Middle frontal gyrus (tissue), 1 donor: ENCODE data around the gene CRYBB2.
"Not testable (repeated sequence)": the region's sequence is repeated elsewhere in the genome, so short reads cannot be mapped to it uniquely, and the experiment has no call there.

Experiments used
- DNase-seq: peaks from one replicate; pipeline ENCODE4 v3.0.0-alpha.2; 2015; ENCODE audit warnings: low spot score; ENCODE audit errors: extremely low spot score

The CRYBB2 gene

GRCh38 chr22:25219211-25219689 is at the start of gene CRYBB2:
CRYBB2 (plus strand) TSS chr22:25219639; CDS start chr22:25221430, 1,791 bp downstream.
- DNase-seq: no peak

- DNase-seq: no peak
Measured at GRCh38 chr22:25170426-25170980, 48.9 kb upstream of the CRYBB2 start.

- no peak for DNase-seq
Measured at GRCh38 chr22:25172153-25172552, 47.3 kb upstream of the CRYBB2 start.

GRCh38 chr22:25174156-25174887 is 45.1 kb upstream of the CRYBB2 start:
- DNase-seq: no peak

- no peak for DNase-seq
Measured at GRCh38 chr22:25174888-25175411, 44.5 kb upstream of the CRYBB2 start.

- DNase-seq: no peak
Measured at GRCh38 chr22:25176175-25176574, 43.3 kb upstream of the CRYBB2 start.

GRCh38 chr22:25176799-25177198 is 42.6 kb upstream of the CRYBB2 start:
- no peak for DNase-seq

GRCh38 chr22:25177226-25177625 is 42.2 kb upstream of the CRYBB2 start:
- DNase-seq: no peak

GRCh38 chr22:25177895-25178294 is 41.5 kb upstream of the CRYBB2 start:
- DNase-seq: no peak

GRCh38 chr22:25178348-25178747 is 41.1 kb upstream of the CRYBB2 start:
- DNase-seq: not testable (repeated sequence)

- not testable (repeated sequence) for DNase-seq
Measured at GRCh38 chr22:25178869-25179631, 40.4 kb upstream of the CRYBB2 start.

GRCh38 chr22:25182131-25183110 is 37.0 kb upstream of the CRYBB2 start:
- DNase-seq: no peak

GRCh38 chr22:25183949-25184619 is 35.4 kb upstream of the CRYBB2 start:
- no peak for DNase-seq

- DNase-seq: no peak
Measured at GRCh38 chr22:25186140-25186539, 33.3 kb upstream of the CRYBB2 start.

- DNase-seq: no peak
Measured at GRCh38 chr22:25187469-25187868, 32.0 kb upstream of the CRYBB2 start.

- no peak for DNase-seq
Measured at GRCh38 chr22:25192406-25192805, 27.0 kb upstream of the CRYBB2 start.

- no peak for DNase-seq
Measured at GRCh38 chr22:25193130-25193529, 26.3 kb upstream of the CRYBB2 start.

GRCh38 chr22:25193548-25193947 is 25.9 kb upstream of the CRYBB2 start:
- DNase-seq: no peak

GRCh38 chr22:25196326-25196725 is 23.1 kb upstream of the CRYBB2 start:
- no peak for DNase-seq

- DNase-seq: no peak
Measured at GRCh38 chr22:25197340-25197739, 22.1 kb upstream of the CRYBB2 start.
